NCI-H2227 (cell line): ENCODE data around the gene SPG7.
"Not testable (repeated sequence)": the region's sequence is repeated elsewhere in the genome, so short reads cannot be mapped to it uniquely, and the experiment has no call there.

Experiments used
- DNase-seq: peaks from one replicate; lab custom pipeline; 2025; ENCODE audit not compliant: unreplicated experiment; lab: John Stamatoyannopoulos, UW

Gene SPG7

DNA sequence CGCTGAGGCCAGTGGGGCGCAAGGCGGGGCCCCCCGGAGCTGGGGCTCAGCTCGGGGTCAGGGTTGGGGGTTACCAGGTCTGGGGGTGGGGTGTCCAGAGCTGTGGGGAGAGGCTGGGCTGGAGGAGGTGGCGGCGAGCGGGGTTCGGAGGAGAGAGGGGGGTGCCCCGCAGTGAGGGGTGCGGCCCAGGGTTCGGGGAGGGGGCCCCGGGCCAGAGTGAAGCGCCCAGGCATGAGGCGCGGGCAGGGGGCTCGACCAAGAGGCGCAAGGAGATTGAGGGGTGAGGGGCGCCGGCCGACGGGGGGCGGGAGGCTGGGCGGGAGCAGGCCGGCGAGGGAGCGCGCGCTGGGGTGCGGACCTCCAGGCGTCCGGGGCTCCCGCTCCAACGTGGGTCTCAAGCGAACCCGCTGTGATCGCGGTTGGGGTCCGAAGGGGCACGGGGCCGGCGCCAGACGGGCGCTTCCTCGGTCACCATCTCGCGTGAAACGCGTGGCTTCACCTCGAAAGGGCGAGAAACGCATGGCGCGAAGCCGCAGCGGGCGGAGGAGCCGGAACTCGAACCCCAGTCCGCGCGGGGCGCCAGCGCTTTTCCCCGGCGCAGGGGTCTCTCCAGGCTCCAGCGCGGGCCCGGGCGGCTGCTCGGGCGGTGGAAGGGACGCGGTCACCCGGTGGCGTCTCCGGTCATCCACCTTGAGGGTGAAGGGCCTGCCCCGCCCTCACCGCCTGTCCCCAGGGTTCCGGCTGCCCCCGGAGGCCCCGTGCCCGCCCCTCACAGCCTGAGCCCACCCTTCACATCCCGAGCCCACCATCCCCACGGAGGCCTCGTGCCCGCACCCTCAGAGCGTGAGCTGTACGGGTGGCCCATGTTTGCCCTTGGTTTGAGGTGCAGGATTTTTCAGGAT is 68.2 kb downstream of the SPG7 start:
- DNase-seq, result no peak

DNA sequence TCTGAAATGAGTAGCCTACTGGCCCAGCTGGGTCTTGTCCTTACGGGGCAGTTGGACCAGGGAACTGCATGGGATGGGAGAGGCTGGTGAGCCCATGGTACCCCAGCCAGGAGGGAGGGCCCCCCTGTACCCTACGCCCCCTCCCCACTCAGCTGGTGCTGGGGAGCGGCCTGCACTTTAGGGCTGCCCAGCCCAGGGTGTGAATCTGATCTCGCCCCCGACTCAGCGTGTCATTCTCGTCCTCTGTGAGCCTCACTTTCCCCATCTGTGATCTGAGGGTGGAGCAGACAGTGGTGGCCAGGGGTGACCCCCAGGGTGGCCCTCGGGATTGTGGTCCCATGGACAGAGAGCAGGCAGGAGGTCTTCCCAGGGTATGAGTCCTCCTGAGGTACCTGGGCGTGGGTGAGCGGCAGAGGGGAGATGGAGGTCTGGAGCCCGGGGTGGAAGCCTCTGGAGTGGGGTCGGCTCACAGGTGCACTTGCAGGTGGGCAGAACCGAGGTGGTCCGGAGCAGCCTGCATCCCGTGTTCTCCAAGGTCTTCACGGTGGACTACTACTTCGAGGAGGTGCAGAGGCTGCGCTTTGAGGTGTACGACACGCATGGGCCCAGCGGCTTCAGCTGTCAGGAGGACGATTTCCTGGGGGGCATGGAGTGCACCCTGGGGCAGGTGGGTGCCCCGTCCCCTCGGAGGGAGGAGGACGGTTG is 69.0 kb downstream of the SPG7 start:
- DNase-seq, result no peak

- DNase-seq, result no peak
These were observed 71.1 kb downstream of the SPG7 start for GRCh38 chr16:89579351-89579750.

DNA sequence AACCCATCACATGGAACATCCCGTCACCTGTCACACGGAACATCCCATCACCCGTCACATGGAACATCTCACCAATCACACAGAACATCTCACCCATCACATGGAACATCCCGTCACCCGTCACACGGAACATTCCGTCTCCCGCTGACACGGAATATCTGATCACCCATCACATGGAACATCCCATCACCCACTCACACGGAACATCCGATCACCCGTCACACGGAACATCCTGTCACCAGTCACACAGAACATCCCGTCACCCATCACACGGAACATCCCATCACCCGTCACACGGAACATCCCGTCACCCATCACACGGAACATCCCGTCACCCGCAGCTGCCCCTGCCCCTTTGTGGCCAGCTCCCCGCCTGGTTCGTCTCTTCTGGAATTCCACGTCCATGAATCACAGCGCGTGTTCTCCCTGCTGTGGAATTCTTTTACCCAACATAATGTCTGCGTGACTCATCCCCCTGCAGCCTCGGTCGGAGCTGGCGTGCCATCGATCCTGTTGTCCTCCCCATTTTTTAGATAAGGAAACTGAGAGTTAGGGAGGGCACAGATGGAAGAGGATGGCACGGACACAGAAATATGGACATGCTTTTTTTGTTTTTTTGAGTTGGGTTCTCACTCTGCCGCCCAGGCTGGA is 73.0 kb downstream of the SPG7 start:
- no peak for DNase-seq

DNA sequence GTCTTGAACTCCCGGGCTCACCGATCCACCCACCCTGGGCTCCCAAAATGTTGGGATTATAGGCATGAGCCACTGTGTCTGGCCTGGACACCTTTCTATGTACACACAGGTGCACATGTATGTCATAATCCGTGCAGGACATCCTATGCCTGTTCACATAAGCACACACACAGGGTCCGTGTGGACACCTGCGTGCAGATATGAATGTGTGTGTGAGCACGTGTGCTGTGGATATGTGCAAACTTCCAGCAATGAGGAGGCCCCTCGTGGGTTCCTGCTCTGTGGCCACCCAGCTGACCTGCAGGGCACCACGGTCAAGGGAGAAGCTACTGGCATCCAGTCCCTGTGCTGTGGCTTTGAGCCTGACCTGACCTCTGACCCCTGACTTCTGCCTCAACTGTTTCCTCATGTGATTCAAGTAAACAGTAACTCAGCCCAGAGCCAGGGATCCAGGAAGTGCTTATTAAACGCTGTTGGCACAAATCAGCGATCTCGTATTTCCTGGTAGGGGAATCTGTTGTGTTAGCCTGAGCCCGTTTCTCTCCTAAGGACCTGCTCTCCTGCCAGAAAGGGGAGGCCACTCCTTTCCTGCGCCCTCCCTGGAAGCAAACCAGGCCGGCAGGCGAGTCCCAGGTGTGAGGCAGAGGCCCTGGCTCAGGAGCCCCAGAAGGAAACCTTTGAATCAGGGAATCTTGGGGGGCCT is 73.8 kb downstream of the SPG7 start:
- no peak for DNase-seq

GRCh38 chr16:89582614-89583196 is 74.5 kb downstream of the SPG7 start:
- no peak for DNase-seq

DNA sequence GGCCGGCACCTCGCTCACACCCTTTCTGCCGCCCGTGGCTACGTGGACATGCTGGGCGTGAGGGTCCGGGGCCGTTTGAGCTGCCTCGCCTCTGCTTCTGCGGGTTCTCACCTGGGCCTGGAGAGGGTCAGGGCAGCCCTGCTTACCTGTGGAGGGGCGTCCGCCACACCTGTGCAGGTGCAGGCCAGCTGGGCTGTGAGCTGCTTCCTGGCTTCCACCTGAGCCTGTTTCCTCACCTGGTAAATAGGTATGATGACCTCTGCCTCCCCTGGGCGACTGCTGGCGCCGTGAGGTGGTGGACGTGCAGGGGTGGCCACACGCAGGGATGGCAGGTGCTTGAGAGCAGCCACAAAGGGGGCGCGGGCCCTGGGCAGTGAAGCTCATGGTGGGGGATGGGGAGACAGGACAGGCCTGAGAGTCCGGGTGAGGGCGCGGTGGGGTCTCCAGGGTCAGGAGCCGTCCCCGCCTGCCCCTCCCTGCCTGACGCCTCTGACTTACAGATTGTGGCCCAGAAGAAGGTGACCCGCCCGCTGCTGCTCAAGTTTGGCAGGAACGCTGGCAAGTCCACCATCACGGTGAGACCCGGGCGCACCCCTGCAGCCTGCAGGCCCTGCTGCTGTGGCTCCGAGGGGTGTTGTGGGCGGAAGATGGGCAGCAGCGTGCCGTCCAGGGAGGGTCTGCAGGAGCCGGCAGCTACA is 75.1 kb downstream of the SPG7 start:
- no peak for DNase-seq

DNA sequence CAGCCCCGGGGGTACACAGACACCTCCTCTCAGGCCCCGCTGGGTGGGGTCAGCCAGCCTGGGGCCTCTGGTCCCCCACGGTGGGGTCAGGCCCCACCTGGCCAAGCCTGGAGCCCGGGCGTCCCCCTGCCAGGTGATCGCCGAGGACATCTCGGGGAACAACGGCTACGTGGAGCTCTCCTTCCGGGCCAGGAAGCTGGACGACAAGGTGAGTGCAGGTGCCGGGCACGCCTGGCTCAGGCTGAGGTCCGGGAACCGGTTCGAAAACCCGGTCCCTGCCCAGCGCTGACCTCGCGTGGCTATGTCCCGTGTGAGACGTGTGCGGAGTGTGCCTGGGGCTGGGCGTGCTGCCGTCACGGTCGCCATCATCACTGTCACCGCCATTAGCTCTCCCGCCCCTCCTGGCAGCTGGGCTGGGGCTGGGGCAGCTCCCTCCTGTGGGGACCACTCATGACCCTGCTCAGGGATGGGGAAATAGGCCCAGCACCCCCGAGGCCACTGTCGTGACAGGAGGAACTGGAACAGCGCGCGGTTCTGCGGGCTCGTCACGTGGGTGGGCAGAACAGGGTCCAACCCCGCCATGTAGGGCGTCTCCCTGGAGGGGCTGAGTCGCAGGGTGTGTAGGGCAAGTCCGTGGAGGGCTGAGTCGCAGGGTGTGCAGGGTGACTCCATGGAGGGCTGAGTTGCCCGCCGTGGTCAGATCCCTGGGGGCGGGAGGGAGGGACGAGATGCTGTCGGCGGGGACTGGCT is 75.9 kb downstream of the SPG7 start:
- DNase-seq, result no peak

GRCh38 chr16:89584768-89585549 is 76.8 kb downstream of the SPG7 start:
- no peak for DNase-seq

GRCh38 chr16:89586218-89586617 is 78.0 kb downstream of the SPG7 start:
- no peak for DNase-seq

GRCh38 chr16:89586853-89587252 is 78.7 kb downstream of the SPG7 start:
- no peak for DNase-seq

DNA sequence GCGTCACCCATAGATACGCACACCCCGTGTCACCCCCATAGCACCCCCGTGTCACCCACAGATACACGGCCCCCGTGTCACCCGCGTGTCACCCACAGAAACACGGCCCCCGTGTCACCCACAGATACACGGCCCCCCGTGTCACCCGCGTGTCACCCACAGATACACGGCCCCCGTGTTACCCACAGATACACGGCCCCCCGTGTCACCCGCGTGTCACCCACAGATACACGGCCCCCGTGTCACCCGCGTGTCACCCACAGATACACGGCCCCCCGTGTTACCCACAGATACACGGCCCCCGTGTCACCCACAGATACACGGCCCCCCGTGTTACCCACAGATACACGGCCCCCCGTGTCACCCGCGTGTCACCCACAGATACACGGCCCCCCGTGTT is 79.5 kb downstream of the SPG7 start:
- DNase-seq, result not testable (repeated sequence)

DNA sequence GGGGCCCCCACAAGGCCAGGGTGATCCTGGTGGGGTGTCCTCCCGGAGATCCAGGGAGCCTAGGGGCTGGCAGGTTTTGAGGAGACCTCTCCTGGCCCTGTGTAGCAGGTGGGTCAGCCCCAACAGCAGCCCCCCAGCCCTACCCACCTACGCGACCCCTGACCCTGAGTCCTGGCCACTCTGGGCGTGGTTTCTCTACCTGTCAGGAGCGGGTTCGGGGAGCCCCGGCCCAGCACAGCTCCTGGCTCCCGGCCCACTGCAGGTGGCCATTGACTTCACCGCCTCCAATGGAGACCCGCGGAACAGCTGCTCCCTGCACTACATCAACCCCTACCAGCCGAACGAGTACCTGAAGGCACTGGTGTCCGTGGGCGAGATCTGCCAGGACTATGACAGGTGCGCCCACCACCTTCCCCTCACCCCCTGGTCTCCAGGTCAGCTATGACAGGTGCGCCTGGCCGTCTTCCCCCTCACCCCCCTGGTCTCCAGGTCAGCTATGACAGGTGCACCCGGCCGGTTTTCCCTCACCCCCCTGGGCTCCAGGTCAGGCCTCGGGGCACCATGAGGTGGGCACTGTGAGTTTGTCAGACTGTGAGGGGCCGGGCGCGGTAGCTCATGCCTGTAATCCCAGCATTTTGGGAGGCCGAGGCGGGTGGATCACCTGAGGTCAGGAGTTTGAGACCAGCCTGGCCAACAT is 80.4 kb downstream of the SPG7 start:
- no peak for DNase-seq

DNA sequence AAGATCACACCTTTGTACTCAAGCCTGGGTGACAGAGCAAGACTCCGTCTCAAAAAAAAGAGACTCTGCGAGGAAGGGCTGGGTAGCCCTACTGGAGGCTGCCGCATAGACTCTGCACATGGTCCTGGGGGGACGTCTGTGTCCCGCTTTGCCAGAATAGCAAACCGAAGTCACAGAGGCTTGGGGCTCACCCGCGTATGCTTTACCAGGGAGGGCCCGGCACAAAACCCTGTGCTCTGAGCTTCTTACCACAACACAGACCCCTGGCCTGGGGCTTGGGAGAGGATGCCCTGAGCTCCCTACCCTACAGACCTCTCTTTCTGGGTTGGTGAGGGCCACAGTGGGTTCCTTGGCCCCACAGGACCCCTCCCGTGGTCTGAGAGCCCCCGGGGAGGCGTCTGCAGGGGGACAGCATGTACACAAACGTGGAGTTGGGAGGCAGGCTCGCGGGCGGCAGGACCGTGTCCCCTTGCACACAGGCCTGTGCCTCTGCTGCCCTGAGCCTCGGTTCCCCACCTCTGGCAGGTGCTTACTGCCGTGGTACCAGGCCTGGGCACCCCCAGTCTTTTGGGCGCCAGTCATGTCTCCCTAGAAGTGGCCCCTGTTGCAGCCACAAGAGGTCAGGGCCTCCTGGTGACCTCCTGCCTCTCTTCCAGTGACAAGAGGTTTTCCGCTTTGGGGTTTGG is 81.2 kb downstream of the SPG7 start:
- DNase-seq, result no peak

DNA sequence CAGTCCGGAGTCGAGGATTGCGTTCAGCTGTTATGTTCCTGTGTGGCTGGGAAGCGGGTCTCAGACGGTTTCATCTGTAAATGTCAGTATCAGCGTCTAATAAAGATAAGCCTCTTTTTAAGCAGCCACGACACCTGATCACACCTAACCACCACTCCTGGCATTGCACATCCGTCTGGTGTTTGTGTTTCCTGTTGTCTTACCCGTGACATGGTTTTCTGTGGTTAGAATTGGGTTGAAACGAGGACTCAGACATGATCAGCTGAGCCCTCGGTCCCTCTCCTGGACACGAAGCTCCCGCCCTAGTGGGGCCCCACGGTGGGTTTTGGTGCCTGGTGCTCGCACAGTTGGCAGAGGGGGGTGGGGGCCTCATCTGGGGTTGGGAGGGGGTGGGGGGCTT is 85.6 kb downstream of the SPG7 start:
- DNase-seq, result no peak

DNA sequence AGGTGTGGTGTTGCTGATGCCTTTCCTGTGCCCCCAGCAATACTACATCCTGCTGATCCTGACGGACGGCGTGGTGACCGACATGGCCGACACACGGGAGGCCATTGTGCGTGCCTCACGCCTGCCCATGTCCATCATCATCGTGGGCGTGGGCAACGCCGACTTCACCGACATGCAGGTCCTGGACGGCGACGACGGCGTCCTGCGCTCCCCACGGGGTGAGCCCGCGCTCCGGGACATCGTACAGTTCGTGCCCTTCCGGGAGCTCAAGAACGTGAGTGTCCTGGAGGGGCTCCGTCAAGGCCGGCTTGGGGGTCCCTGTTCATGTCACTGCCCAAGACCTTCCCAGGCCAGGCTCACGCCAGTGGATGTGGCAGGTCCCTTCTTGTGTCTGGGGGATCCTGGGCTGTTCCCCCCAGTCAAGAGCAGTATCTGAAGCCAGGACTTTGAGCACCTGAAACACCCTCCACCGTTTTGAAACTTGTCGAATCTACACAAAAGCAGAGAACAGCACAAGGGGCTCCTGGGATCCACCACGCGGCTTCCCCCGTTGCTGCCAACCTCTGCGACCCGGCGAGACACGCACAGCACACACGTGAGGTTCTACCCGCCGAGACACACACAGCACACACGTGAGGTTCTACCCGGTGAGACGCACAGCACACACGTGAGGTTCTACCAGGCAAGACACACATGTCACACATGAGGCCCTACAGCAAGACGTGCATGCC is 87.3 kb downstream of the SPG7 start:
- DNase-seq, result no peak
